Keratinocyte (primary cell): ENCODE data around the gene KRTAP6-3. TPM values are rescaled to one million over a fixed set of nuclear protein-coding genes. Genes with fewer than 3 reads are reported as not detected.

Experiments used
- DNase-seq: peaks from one replicate; pipeline ENCODE4 v3.0.0-alpha.2; 2011; ENCODE audit warnings: low read depth, missing footprints, low spot score
- FAIRE-seq: peaks from 2 replicates; lab custom pipeline; 2011; peaks lifted over from hg19 to GRCh38; lab: Jason Lieb, UNC
- H2AFZ ChIP-seq: 2 replicates; pipeline ENCODE4 v1.6.0; 2012; ENCODE audit warnings: low read length, control low read depth, inconsistent platforms; ENCODE audit not compliant: control insufficient read depth
- H3K27ac ChIP-seq: 2 replicates; pipeline ENCODE4 v1.5.1; 2011; ENCODE audit warnings: low read length; ENCODE audit not compliant: control insufficient read depth, insufficient read depth
- H3K27me3 ChIP-seq: 3 replicates; pipeline ENCODE4 v1.6.0; 2011; ENCODE audit warnings: low read length; ENCODE audit not compliant: control insufficient read depth, insufficient read depth; ENCODE audit errors: extremely low read depth
- H3K36me3 ChIP-seq, 2 experiments: 2 replicates in 1 of 2; 3 replicates in 1 of 2; pipeline ENCODE4 v1.5.1; 2011; ENCODE audit warnings: low read length in 2 of 2, mild to moderate bottlenecking in 1 of 2; ENCODE audit not compliant: control insufficient read depth in 2 of 2, insufficient read depth in 2 of 2; ENCODE audit errors: extremely low read depth in 1 of 2
- H3K4me1 ChIP-seq: 3 replicates; pipeline ENCODE4 v1.5.1; 2011; ENCODE audit warnings: low read length; ENCODE audit not compliant: control insufficient read depth, insufficient read depth; ENCODE audit errors: extremely low read depth
- H3K4me2 ChIP-seq: 3 replicates; pipeline ENCODE4 v1.6.0; 2011; ENCODE audit warnings: low read depth, low read length; ENCODE audit not compliant: control insufficient read depth, insufficient read depth; ENCODE audit errors: extremely low read depth
- H3K4me3 ChIP-seq, 3 experiments: fragments of 200-600 bp in 1 of 3; sonication (generic) in 1 of 3; 2 replicates in 2 of 3; 3 replicates in 1 of 3; pipeline ENCODE4 v1.5.1; 2011 to 2016; ENCODE audit warnings: low read length in 3 of 3, mild to moderate bottlenecking in 3 of 3, control low read depth in 2 of 3, inconsistent platforms in 1 of 3, low read depth in 1 of 3, mixed read lengths in 1 of 3, mixed run types in 1 of 3, moderate library complexity in 1 of 3; ENCODE audit not compliant: control insufficient read depth in 2 of 3, insufficient read depth in 2 of 3; ENCODE audit errors: extremely low read depth in 1 of 3
- H3K79me2 ChIP-seq: 2 replicates; pipeline ENCODE4 v1.6.0; 2012; ENCODE audit warnings: low read length; ENCODE audit not compliant: control insufficient read depth, insufficient read depth
- H3K9ac ChIP-seq: 3 replicates; pipeline ENCODE4 v1.6.0; 2011; ENCODE audit warnings: low read length; ENCODE audit not compliant: control insufficient read depth, insufficient read depth; ENCODE audit errors: extremely low read depth
- H3K9me1 ChIP-seq: 3 replicates; pipeline ENCODE4 v1.6.0; 2011; ENCODE audit warnings: low read length; ENCODE audit not compliant: control insufficient read depth, insufficient read depth; ENCODE audit errors: extremely low read depth
- H3K9me3 ChIP-seq: 2 replicates; pipeline ENCODE4 v1.5.1; 2012; ENCODE audit warnings: low read depth, low read length; ENCODE audit not compliant: control insufficient read depth
- H4K20me1 ChIP-seq: 3 replicates; pipeline ENCODE4 v1.6.0; 2011; ENCODE audit warnings: low read length; ENCODE audit not compliant: control insufficient read depth, insufficient read depth; ENCODE audit errors: extremely low read depth
- EZH2 ChIP-seq: IDR thresholded peaks from one replicate; pipeline ENCODE4 v1.6.1; 2012; ENCODE audit warnings: inconsistent platforms, mild to moderate bottlenecking, low read length, moderate library complexity
- dilution Hi-C: fragments of 300-500 bp; cut with MboI; formaldehyde crosslinking; loops from one replicate; pipeline ENCODE4 v1.7.0; 2020; ENCODE audit warnings: low sequenced_read_pairs; ENCODE audit not compliant: extremely low pct_ligation_motif_present
- polyA plus RNA-seq, 5 experiments: library from polyadenylated mRNA; depleted of rRNA in 3 of 5; stranded (reverse) in 3 of 5; stranded (forward) in 1 of 5; unstranded in 1 of 5; fragments of >200 nt; gene quantifications; 1 replicate in 1 of 5; 2 replicates in 3 of 5; 3 replicates in 1 of 5; pipeline versions ENCODE4 v1.2.1 to v1.2.3, GENCODE V29; 2011 to 2012; ENCODE audit warnings: missing spikeins in 2 of 5, low read depth in 1 of 5, low replicate concordance in 1 of 5
- TF ChIP-seq, protein P1 (sequence below), 3 experiments: IDR thresholded peaks in 1 of 3; conservative IDR thresholded peaks in 1 of 3; optimal IDR thresholded peaks in 1 of 3; 2 replicates in 2 of 3; 3 replicates in 1 of 3; pipeline versions ENCODE3 to v1.5.1; 2011; ENCODE audit warnings: low read length in 3 of 3, mild to moderate bottlenecking in 3 of 3, moderate library complexity in 2 of 3, control low read depth in 1 of 3, inconsistent platforms in 1 of 3; ENCODE audit not compliant: insufficient read depth in 2 of 3; ENCODE audit errors: extremely low read depth in 1 of 3

KRTAP6-3 gene
- polyA plus RNA-seq, 1 donor (not counting 4 experiments of a cell fraction or from before 2014, with no cell fraction given) = not detected

DNA sequence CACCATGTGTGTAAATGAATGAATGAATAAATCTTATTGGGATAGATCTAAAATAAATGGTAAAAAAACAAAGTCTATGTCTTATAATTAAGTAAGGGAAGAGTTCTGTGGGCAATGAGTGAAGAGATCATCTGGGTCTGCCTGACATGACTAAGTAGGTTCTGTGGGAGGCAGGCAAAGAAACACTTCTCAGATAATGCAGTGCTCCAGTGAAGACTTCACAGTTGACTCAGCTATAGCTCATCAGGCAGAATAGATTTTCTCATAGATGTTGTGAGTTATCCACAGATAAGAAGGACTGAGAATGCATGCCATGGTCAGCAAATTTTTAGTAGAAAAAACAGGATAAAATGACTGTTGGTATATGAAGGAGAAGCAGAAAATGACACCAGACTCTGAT lies 14.5 kb upstream of the KRTAP6-3 start:
- Histone ChIP-seq H3K4me3 (no peak overlapping the region), H3K79me2 (no peaks in the 10 kb centered on the region), H3K27me3 (no peaks in the 10 kb centered on the region), H3K9me1 (no peaks in the 10 kb centered on the region), H2AFZ (no peak overlapping the region), H4K20me1 (no peaks in the 10 kb centered on the region), H3K4me1 (no peaks in the 10 kb centered on the region), H3K4me2 (no peak overlapping the region), H3K9me3 (no peaks in the 10 kb centered on the region), H3K36me3 (no peaks in the 10 kb centered on the region), H3K27ac (no peak overlapping the region), H3K9ac (no peak overlapping the region)
- DNase-seq = no peak
- FAIRE-seq = no peak
- no peak for TF ChIP-seq EZH2
- TF ChIP-seq, protein P1, sequence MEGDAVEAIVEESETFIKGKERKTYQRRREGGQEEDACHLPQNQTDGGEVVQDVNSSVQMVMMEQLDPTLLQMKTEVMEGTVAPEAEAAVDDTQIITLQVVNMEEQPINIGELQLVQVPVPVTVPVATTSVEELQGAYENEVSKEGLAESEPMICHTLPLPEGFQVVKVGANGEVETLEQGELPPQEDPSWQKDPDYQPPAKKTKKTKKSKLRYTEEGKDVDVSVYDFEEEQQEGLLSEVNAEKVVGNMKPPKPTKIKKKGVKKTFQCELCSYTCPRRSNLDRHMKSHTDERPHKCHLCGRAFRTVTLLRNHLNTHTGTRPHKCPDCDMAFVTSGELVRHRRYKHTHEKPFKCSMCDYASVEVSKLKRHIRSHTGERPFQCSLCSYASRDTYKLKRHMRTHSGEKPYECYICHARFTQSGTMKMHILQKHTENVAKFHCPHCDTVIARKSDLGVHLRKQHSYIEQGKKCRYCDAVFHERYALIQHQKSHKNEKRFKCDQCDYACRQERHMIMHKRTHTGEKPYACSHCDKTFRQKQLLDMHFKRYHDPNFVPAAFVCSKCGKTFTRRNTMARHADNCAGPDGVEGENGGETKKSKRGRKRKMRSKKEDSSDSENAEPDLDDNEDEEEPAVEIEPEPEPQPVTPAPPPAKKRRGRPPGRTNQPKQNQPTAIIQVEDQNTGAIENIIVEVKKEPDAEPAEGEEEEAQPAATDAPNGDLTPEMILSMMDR (optimal IDR thresholded peaks at IDR 0.05 in 1 of 3, IDR thresholded peaks at IDR 0.05 in 1 of 3, conservative IDR thresholded peaks at IDR 0.05 in 1 of 3; ENCODE audit: extremely low read depth in 1 of 3, insufficient read depth in 2 of 3, low read length in 3 of 3) = no peak
- dilution Hi-C loops = no loop called here

DNA sequence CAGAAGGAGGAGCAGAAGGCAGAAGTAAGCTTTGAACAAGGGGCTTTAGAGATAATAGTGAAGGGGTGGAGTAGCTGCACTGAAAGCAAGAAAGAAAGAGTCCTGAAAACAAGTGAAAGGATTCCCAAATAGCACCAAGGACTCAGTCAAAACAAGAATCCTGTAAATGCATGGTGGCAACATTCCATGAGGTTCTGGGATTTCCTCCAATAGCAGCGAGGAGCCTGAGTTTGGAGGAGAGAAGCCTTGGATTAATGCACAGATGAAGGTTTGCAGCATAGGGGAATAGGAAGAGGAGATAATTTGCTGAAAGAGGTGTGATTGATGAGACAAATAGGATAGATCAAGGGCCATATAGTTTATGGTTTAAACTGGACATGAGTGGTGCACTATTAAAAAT lies 12.9 kb upstream of the KRTAP6-3 start:
- Histone ChIP-seq H3K4me1 (no peaks in the 10 kb centered on the region), H3K27me3 (no peaks in the 10 kb centered on the region), H3K36me3 (no peaks in the 10 kb centered on the region), H3K4me2 (no peak overlapping the region), H3K4me3 (no peak overlapping the region), H3K79me2 (no peaks in the 10 kb centered on the region), H3K9ac (no peak overlapping the region), H3K9me3 (no peaks in the 10 kb centered on the region), H3K9me1 (no peaks in the 10 kb centered on the region), H2AFZ (no peak overlapping the region), H4K20me1 (no peaks in the 10 kb centered on the region), H3K27ac (no peak overlapping the region)
- DNase-seq (no peak), FAIRE-seq (no peak)
- dilution Hi-C loops = no loop called here
- TF ChIP-seq, protein P1 (optimal IDR thresholded peaks at IDR 0.05 in 1 of 3, IDR thresholded peaks at IDR 0.05 in 1 of 3, conservative IDR thresholded peaks at IDR 0.05 in 1 of 3; ENCODE audit: extremely low read depth in 1 of 3, insufficient read depth in 2 of 3, low read length in 3 of 3) = no peak
- no peak for TF ChIP-seq EZH2
